ENCODE data around the gene COL13A1.

GRCh38 chr10:69766161-69766910, 35.4 kb upstream of the COL13A1 start:
- TF ChIP-seq CTCF (IDR thresholded peaks at IDR 0.05), result no peak
- no peak for TF ChIP-seq POLR2A (IDR thresholded peaks at IDR 0.05)
